K562 treated with DMSO at 1 percent for 48 hours (cell line): ENCODE data around the gene DCAF12L1. TPM values are rescaled to one million over a fixed set of nuclear protein-coding genes. Genes with fewer than 3 reads are reported as not detected.

Experiments
- total RNA-seq: library from RNA; unstranded; fragments of 300-600 nt; gene quantifications from 2 replicates; pipeline ENCODE4 v1.2.3, GENCODE V29; 2022; ENCODE audit warnings: low replicate concordance; ENCODE audit errors: extremely low read depth

DCAF12L1 gene
- not detected in 2 replicates for total RNA-seq

GRCh38 chrX:126552313-126553022 is at the start of gene DCAF12L1:
DCAF12L1 (minus strand) TSS chrX:126552814; CDS start chrX:126552608, 206 bp downstream.

